OCI-M2 (cell line): ENCODE data around the gene LRP1-AS.
"Not testable (repeated sequence)": the region's sequence is repeated elsewhere in the genome, so short reads cannot be mapped to it uniquely, and the experiment has no call there.

Experiments
- DNase-seq: peaks from one replicate; lab custom pipeline; 2025; ENCODE audit not compliant: unreplicated experiment; lab: John Stamatoyannopoulos, UW

The LRP1-AS gene

DNA sequence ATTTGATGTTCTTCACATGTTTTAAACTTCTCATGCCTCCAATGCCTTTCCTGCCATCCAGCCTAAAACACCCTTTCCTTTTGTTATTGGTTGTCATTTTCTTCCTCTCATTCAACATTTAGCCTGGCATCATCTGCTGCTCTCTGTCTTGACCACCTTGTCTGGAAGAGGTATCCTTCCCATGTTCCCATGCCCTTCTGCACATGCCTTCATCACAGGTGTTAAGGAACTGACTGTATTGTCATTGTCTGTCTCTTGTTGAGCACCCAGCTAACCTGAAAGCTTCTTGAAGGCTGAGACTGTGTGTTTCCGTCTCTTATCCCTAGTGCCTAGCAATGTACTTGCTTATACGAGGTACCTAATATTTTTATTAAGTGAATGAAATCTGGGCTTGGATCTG is 23.6 kb downstream of the LRP1-AS start:
- DNase-seq = no peak

DNA sequence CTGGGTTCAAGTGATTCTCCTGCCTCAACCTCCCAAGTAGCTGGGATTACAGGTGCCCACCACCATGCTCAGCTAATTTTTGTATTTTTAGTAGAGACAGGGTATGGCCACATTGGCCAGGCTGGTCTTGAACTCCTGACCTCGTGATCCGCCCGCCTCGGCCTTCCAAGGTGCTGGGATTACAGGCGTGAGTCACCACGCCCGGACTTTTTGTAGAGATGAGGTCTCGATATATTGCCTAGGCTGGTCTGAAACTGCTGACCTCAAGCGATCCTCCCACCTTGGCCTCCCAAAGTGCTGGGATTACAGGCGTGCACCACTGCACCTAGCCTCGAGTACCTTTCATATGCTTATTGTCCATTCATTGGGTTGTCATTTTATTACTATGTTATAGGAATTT is 26.7 kb downstream of the LRP1-AS start:
- not testable (repeated sequence) for DNase-seq

DNA sequence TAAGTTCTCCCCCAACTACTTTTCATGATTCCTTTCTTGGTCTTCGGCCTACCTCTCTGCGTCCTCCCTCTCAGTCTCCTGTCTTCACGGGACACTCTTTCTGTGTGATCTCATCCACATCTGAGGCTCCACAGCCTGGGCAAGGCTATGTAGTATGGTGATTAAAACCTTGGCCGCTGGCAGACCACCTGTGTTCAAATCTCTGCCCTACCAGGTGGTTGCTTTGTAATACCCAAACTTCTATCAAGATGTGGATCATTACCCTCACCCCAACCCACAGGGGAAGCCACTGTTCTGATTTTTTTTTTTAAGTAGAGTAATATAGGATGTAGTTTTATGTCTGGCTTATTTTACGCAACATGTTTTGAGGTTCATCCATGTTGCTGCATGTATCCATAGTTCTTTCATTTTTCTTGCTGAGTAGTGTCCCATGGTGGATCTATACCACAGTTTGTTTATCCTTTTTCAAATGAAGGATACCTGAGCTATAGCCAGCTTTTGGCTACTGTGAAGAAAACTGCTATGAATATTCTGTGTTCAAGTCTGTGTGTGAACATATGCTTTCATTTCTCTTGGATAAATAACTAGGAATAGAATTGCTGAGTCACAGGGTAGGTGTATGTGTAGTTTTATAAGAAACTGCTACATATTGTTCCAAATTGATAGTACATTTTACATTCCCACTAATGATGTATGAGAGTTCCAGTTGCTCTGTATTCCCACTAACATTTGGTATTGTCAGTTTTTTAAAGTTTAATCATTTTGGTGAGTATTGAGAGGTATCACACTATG is 27.9 kb downstream of the LRP1-AS start:
- DNase-seq = no peak

DNA sequence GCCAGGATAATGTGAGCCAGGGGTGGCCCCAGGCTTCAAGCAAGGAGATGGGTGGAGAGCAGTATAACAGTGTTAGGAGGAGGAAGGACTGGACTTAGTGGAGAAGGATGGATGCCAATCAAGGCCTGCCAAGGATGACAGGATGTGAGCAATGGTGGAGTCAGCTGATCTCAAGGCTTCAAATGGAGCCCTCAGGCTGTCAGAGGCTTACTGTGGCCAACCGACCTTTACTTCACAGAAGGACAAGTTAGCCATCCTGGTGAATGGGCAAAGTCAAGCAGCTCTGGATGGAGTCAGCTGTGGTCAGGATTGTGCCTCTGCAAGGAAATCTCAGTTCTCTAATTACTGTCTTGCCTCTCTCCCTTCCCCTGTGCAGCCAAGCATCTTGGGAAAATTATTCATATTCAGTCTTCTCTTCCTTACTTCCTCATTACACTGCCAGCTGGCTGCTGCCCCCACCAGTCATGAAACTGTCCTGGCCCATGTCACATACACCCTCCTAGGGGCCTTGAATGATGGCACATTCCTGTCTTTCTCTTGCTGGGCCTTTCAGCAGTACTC is 28.6 kb downstream of the LRP1-AS start:
- DNase-seq = no peak

DNA sequence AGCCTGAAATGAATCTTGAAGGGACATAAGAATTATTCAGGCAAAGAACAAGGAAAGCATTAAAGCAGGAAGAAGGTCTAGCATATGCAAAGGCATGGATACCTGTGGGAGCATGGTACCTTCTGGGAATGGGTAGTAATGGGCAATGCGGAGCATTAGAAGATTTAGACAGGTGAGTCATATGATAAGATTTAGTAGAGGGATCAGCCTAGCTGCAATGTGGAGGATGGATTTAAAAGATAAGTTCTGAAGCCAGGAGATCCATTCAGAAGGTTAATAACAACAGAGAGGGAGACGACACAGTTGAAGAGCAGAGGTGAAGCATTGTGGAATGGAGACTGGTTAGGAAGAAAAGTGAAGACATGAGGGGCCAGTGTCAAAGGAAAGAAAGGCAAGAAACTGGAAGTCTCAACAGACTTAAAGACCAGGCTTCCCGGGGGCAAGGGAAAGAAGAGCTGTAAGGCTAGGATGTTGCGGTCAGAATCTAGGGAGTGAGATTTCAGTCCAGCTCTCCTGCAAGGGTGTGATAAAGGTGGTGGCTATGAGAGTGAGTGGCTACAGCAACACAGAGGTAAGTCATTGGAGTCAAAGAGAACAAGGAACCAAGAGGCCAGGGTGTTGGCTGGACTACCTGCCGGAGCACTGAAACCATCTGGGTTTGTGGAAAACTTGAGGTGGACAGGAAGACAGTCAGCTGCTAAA is 30.7 kb downstream of the LRP1-AS start:
- DNase-seq = no peak

DNA sequence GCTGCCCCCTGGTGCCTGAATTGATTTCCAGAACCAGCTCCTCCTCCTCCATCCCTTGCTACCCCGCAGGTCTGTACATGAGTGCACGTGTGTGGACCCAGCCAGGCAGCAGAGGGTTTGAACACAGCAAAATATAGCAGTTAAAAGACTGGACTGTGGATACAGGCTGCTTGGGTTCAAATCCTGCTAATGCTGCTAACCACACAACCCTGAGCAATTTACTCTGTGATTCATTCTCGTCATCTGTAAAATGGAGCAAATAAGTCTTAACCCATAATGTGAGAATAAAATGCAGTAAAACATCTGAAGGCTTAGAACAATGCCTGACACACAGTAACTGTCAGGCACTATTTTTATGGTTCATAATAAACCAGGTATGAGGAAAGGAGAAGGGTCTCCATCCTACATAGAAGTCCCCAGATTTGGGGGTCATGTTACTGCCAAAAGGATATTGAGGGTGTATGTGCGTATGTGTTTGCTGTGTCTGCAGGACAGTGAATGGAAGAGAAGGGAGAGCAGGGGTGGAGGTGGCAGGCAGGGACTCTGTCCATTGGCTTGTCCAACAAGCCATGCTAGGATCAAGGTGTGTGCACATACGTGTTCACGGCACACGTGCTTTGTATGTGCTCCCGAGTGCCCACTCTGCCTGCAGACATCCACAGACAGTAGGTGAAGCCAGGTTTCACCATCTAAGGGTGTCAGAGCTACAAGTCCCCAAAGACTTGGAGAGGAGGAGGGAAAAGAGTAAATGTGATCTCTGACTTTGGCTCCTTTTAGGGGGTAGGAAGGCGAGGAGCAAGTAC is 34.7 kb downstream of the LRP1-AS start:
- no peak for DNase-seq

DNA sequence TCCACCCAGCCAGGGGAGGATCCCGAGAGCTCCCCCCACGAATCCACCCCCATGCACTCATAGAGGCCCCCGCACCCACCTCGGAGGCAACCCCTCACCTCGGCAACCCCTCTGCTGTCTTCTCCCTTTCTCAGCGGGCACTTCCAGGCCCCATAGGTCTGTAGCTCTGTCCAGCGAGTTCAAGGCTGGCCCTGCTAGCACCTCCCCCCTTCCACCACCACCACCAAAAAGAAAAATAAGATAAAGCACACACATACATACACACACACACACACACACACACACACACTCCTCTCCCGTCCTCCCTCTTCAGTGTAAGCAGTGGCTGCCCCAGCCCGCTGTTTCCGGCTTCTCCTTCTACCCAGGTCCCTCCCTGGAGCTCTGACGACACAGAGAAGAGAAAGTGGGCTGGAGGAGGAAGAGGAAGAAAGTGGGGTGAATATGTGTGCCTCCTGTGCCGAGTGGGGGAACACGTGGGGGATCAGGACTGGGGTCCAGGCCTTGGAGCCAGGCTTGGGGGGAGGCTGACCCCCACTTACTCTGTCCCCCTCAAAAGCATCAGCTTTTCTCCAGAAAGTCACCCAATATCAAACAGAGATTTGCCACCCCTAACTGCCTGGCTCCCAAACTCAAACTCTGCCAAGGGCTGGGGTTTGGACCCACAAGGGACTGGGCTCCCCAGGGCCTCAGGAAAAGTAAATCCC is 36.2 kb downstream of the LRP1-AS start, which contains the start of gene STAT6:
Gene STAT6, minus strand, starts transcription at position 332 of the 704 bp plus-strand sequence. CDS start 3,084 bp downstream, outside the sequence.
- DNase-seq = no peak

DNA sequence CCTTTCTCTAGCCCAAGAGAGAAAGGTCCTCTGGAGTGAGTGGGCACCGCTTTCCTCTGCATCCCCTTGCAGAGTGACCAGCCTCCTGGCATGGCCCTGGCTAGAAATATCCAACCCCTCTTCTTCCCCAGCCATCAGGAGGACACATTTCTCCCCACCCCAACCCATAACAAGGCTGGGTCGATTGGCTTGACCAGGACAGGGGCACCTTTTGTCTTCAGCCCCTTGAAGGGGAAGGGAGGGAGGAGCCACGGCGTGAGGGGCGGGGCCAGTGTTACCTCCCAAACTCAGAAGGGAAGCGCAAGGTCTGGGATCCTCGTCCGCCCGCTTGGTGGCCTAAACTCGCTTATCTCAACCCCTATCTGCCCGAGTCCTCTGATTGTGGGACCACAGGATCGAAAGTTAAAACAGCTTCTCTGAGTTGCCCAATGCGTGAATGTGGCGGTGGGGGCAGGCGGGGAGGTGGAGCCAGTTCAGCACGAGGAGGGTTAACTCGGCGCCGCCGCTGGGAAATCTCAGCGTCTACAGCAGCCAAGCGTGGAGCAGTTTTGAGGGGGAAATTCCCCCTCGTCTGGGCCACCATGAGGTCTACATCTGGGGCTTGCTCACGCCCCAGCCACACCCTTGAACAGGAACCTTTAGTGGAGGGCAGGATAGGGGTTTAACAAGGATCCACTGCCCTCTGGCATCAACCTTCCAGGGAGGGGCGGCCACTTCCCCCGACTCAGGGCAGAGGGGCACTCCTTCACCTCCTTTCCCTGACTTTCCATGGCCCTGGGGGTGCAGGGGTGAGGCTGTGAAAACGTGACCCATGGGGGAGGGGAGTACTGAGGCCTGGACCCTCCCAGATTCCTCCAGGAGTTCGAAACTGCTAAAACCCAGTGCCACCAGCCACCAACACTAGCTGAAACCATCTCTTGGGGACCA is 37.1 kb downstream of the LRP1-AS start:
- DNase-seq = no peak

DNA sequence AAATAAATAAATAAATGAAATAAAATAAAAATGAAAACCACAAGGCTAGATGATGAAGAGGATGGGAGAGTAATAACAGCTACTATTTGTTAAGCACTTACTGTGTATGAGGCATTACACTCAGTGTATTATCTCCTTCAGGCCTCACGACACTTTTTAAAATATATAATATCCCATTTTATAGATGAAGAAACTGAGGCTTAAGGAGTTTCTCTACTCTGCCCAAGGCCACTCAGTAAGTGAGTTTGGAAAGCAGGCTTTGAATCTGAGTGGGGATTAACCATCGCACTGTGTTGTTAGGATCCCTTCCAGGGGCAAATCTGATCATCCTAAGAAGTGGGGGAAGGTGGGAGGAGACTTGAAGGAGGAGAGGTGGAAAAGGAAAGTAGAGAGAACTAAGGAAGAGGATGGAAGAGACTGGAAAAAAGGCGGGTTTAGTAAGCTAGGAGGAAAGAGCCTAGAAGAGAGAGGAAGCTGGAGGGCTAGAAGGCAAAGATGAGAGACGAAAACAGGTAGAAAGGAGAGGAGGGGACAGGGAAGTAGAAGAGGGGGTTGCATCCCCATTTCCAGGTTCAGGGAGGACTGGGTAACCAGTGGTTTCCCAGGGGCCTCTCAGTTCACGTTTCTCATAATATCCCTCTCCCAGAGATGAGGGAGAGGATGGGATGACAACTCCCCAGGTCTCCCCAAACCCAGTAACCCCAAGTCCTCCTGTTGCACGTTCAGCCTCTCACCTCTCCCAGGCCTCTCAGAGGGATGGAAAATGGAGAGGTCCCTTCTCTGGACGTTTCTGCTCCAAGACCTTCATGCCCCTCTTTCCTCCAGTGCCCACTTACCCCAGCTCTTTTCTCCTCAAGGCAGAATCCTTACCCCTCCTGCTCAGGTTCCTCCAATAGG is 38.0 kb downstream of the LRP1-AS start:
- DNase-seq = no peak

DNA sequence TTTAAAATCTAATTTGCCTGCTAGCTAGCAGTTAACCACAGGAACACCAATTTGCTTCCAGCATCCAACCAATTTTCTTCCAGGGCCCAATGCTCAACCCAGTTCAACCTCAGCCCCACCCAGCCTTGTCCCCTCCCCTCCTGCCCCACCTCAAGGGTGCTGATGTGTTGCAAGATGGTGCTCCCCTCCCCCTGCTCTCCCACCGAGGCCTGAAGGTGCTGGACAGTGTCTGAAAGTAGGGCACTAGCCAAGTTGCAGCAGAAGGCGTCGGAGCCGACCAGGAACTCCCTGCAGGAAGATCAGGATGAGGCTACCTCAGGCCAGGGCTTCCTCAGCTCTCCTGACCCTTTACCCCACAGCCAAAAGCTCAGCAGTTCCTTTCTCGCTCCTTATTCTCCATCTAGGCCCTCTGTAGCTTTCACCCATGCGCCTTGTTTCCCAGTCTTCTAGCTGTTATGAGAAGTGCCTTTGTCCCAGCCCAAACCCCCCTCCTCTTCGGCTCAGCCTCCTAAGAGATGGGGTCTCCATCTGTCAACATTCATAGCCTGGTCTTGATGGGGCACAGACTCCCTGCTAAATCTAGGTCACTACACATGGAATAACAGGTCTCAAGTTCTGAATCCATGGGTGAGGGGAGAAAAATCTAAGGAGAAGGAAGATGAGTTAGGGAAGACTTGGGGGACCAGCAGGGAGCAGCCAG is 39.8 kb downstream of the LRP1-AS start:
- DNase-seq = no peak

DNA sequence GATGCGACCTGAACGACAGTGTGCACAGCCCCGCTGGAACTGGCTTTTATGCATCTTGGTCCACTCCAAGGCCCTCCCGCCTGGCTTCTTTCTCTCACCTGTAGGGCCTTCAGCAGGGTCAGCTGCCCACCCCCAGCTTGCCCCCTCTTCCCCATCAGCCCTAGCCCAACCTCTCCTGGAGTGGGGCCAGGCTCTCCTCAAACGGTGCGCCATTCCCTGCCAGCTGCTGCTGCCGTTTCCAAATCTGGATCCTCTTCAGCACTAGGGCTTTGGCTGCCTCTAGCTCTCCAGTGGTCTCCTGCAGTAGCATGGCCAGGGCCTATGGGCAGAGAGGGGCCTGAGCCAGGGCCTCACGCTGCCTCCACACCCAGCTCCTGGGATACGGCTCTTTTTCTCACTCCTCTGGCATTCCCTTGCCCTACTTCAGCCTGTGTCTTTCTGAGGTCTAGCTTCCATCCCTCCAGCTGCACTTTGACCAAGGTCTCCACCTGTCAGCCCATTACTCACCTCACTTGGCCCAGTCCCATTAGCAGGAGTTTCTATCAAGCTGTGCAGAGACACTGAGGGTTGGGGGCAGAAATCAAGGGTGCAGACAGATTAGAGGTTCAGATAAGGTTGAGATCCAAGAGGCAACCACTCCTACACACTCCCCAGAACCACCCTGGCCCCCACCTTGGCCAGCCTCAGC is 41.3 kb downstream of the LRP1-AS start:
- no peak for DNase-seq

DNA sequence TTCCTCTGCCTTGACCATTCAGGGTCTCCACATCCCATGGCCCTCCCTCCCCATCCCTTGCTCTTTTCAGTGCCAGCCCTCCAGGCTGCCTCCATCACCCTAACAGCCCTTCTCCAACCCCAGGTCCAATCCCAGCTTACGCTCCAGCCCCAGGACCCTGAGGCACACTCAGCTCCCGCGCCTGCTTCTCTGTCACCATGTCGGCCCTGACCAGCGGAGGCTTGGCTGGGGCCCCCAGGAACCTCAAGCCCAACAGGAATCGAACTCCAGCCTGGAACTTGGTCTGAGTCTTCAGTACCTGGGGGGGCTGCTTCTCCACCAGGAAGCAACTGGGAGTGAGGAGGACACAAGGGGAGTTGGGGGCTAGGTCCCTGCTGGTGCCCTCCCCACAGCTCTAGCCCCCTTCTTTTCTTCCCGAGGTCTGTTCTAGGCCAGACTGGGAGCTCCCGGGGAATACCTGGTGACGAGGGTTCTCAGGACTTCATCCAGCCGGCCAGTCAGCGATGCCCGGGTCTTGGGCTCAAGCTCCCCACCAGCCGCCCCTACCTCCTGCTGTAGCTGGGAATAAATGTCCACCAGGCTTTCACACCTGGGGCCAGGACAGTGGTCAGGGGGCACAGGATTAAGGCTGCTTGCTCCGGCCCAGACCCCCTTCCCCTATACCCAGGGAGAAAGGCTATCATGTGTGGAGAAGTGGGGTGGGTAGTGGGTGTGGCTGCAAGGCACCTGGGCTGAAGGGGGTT is 42.2 kb downstream of the LRP1-AS start:
- DNase-seq = no peak

DNA sequence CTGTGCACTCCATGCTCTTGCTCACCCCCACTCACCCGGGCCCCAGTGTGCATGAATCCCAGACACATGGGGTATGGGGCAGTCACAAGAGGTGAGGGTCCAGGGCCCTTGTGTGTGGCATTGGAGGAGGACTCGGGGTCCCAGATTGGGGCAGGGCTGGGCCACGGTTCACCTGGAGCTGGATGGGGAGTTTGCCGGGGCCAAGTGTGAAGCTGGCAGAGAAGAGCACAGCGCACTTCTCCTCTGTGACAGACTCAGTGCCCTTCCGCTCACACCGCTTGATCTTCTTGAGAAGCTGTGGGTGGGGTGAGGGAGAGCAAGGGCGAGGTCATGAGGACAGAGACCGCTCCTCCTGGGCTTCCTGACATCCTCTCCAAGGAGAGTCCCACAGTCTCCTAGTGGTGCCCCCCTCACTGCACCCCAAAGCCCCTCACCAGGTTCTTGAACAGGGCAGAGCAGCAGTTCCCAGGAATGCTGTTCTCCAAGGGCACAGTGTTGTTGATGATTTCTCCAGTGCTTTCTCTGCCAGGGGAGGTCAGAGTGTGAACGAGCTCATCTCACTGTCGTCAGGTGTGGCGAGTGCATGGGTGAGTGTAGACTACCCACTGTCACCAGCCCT is 43.0 kb downstream of the LRP1-AS start:
- no peak for DNase-seq

DNA sequence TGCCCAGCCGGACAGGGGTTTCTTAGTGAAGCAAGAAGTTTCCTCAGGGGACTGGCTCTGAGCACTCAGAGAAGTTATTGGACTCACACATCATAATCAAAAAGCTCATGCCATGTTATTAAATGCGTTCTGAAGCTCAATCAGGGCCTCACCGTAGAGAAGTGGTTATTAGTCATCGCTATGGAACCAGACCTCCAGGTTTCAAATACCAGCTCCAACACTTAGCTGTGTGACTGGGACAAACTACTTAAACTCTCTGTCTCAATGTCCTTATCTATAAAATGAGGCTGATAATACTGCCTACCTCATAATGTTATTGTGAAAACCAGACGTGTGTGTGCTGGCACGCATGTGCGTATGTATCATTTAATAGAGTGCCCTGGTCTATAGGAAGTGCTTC is 43.6 kb downstream of the LRP1-AS start:
- no peak for DNase-seq

DNA sequence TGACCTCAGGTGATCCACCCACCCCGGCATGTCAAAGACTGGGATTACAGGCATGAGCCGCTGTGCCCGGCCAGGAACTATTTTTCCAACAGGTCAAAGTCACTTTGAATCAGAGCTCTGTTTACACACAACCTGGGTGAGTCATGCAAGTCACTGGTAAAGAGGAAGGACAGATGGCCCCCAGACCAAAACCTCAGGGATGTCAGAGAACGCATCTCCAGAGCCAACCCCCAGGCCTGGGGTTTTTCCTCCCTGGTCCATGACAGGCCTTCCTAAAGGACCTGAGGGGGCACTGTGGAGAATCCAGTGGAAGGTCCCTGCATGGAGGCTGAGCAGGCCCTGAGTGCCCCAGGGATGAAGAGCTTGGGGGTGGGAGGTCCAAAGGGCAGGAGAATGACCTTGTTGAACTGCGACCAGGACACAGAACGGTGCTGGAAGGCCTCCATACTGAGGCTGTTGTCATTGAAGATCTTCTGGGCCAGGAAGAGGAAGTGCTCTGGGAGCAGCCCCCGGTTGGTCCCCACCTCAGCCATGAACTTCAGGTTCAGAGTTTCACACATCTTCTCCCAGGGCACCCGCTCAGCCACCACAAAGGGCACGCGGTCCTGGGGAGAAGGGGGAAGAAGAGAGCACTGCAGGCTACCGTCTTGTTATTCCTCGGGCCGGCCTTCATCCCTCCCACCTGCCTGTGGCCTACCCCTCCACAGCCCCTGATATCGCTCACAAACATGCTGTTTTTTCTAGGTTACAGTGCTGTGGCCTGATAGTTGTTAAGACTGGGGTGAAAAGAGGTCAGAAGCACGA is 45.3 kb downstream of the LRP1-AS start:
- no peak for DNase-seq
